G401.6 (cell line): Measurements from ENCODE around the gene PLEKHM3.
A peak's percentile ranks its signal among the peaks of the same experiment; 100 is the strongest.
"Not testable (repeated sequence)": the region's sequence is repeated elsewhere in the genome, so short reads cannot be mapped to it uniquely, and the experiment has no call there.

ENCODE experiments used
- FAIRE-seq: peaks from 2 replicates; lab custom pipeline; 2012; peaks lifted over from hg19 to GRCh38; lab: Jason Lieb, UNC

PLEKHM3 gene

DNA sequence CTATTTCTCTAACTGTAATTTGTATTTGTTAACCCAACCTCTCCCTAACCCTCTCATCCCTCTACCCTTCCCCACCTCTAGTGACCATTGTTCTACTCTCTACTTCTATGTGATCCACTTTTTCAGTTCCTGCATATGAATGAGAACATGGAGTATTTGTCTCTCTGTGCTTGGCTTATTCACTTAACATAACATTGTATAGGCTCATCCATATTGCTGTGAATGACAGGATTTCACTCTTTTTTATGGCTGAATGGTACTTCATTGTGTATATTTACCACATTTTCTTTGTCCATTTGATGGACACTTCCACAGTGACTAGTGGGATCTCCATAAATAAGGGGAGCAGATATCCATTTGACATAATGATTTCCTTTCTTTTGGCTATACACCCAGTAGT, 103.7 kb downstream of the PLEKHM3 start:
- FAIRE-seq: no peak

DNA sequence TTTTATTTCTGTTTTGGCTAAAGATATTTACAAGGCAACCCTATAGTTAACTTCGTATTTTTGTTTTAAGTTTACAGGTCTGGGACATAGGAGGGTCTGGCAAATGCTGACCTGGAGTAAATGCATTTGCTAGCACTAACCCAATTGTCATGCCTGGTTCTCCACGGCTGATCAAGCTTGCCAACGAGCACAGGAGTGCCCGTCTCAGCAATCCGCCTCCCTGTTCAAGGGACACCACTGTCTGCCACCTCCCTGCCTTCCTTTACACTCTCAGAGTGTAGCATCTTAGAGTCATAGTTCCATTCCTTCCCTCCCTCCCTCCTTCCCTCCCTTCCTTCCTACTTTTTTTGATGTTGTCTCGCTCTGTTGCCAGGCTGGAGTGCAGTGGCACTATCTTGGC, 104.6 kb downstream of the PLEKHM3 start:
- FAIRE-seq: no peak

DNA sequence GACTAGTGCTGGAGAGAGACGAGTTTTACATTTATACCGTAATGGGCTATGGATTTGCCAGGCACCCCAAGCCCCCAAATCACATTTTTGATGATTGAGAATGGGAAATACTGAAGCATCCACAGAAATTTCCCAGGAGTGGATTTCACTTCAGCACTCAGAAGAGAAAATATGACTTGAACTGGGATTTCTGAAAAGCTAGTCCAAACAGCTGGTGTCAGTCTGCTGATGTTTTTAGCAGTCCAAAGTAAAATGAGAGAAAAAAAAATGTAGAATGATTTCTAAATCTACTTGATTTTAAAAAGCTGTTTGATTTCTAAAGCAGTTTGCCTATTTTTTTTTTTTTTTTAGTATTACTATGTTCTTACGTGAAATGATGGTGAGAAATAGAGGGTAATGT, 105.0 kb downstream of the PLEKHM3 start:
- no peak for FAIRE-seq

DNA sequence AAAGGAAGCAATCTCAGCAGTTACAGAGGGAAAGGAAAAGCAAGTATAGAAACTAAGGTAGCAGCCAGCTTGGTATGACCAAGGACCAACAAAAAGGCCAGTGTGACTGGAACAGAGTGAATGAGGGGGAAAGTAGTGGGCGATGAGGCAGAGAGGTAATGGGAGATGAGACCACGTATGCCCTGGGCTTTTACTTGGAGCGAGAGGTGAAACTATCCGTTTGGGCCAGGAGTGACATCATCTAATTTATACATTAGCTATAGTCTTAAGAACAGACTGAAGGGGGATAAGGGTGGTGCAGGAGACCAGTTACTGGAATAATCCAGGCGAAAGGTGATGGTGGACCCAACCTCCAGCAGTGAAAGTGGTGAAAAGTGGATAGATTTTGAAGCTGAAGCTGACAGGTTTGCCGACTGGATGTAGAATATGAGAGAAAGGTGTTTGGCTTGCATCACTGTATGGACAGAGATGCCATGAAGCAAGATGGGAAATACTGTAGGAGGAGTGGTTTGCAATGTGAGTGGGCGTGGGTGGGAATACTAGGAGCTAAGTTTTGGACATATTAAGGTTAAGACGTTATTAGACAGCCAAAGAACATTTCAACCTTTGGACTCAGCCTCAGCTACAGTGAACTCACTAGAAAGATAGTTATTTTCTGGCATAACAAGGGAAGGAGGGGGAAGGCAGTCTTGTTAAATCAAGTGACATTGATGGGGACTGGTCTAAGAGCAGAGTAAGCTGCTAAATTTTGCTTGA, 106.0 kb downstream of the PLEKHM3 start:
- FAIRE-seq: no peak

DNA sequence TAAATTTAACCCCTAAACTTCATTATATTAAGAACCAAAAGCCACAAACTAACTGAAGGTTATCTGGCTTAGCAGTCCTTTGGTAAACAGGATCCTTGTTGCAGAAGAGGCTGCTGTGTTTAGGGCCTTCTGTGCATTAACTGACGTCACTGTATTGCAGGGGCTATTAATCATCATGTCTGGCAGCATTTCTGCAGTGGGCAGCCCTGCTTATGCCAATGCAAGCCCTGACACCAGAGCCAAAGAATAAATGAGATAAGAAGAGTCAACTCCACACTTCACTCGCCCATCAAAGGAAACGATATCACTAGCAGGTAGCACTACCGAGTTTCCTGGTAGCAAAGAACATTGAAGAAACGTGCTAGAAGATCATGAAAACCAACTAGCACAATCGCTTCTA, 110.6 kb downstream of the PLEKHM3 start:
- no peak for FAIRE-seq

DNA sequence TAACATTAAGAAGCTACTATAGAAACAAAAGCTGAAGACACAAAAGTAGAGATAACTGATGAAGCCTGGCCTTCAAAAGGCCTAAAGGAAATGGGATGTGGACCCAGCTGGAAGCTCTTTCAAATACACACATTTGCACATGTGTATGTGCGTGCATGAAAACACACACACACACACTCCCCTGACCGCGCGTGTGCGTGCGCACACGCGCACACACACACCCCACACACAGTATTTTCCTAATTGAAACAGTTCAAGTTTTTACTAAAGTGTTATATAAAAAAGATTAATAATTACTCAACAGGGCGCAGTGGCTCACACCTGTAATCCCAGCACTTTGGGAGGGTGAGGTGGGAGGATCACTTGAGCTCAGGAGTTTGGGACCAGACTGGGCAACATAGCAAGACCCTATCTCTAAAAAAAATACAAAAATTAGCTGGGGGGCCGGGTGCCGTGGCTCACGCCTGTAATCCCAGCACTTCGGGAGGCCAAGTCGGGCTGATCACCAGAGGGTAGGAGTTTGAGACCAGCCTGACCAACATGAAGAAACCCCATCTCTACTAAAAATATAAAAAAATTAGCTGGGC, 111.5 kb downstream of the PLEKHM3 start:
- no peak for FAIRE-seq

DNA sequence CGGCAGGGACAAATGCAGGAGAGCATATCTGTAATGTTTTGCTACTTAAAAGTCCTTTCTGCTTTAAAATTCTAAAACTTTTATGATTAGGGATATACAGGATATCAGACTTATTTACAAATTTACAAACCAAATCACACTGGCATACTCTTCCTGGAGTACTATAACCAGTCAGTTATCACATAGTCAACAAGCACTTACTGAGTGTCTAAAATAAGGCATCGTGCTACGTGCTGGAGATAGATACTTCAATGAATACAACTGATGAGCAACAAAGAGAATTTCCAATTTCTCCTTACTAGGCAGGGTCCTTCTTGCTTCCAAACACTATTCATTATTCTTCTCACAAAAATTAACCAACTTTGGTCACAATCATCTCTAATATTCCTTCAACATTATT, 113.5 kb downstream of the PLEKHM3 start:
- FAIRE-seq: no peak

DNA sequence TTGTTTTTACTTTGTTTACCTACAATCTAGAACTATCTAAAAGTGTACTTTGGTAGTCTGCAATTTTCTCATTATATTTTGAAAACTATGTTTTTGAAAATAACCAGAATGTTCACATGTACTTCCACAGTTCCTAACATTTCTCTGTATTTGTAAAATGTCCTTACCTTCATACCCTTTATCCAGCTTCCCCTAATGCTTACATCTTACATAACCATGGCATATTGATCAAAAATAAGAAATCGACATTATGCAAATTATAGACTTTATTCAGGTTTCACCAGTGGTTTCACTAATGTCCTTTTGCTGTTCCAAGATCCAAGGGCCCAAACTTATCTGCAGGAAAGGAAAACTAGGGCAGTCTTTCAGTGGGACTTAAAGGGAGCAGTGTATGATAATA, 114.1 kb downstream of the PLEKHM3 start:
- no peak for FAIRE-seq

DNA sequence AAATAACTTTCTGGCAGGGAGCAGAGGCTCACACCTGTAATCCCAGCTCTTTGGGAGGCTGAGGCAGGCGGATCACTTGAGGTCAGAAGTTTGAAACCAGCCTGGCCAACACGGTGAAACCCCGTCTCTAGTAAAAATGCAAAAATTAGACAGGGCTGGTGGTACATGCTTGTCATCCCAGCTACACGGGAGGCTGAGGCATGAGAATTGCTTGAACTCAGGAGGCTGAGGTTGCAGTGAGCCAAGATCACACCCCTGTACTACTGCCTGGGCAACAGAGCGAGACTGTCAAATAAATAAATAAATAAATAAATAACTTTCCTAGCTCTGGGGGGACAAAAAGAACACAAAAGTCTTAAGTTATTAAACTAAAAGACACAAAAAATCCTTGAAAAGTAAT, 118.8 kb downstream of the PLEKHM3 start:
- FAIRE-seq: not testable (repeated sequence)

DNA sequence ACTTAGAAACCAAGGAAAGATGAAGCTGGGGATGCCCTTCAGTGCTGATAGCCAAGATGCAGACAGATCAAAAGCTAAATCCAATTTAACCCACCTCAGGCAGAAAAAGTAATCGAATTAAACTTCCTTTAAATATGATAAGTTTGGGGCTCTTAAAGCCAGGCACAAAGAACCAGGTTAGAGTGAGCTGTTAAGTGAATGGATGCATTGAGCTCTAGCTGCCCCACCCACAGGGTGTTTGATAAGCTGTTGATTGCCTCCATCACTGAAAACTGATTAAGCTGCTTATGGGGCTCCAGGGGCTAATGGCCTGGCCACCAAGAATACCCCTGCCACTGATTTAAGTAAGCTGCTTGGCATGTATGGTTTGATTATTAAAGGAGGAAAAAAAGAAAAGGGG, 119.8 kb downstream of the PLEKHM3 start:
- FAIRE-seq: no peak

DNA sequence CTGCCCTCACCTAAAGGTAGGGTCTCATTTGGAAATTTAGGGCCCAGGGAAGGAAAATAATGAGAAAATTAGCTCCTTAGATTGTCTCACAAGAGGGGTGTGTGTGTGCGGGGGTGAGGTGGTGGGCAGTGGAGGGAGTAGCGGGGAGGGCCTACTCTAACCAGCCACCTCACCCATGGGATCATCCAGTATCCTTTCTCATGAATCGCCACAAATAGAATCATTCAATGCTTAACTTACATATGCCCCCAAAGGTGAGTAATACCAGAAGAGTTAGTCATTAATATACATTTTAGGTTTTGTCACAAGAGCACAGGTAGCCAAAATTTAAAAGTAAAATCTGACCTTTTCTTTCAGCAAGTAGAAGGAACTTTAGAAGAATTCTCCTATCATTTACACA, 122.1 kb downstream of the PLEKHM3 start:
- FAIRE-seq: no peak

DNA sequence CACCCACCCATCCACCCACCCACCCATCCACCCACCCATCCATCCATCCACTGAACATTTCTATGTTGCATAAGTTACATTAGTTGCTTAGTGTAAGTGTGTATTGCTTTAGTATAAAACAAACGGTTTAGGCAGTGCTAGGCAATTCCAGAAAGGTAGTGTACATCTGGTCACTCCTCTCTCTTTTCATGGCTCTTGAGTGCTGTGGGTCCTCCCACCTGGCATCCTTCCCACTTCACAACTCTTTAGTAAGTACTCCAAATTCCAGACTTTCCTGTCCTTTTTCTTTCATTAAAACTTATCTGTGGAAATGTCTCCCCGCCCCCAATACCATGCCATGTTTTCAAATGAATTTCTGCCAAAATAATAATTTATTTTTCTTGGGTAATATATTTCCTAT, 122.5 kb downstream of the PLEKHM3 start:
- no peak for FAIRE-seq

DNA sequence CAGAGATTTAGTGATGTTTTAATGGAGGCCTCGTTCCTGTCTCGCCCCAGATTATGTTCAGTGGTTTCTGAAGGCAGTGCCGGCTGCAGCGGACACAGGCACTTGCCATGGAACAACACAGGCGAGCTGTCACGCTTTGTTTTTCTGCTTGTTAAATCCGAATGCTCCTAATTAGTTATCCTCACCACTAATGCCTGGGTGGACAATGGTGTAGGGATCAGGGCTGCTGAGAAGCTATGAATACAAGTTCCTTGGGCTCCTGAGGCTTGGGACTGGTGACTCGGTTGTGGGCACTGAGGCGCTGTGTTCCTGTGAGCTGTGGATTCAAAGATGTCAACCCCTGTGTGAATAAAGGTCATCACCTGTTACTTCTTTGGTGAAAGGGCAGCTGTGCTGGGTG, 123.5 kb downstream of the PLEKHM3 start:
- no peak for FAIRE-seq

DNA sequence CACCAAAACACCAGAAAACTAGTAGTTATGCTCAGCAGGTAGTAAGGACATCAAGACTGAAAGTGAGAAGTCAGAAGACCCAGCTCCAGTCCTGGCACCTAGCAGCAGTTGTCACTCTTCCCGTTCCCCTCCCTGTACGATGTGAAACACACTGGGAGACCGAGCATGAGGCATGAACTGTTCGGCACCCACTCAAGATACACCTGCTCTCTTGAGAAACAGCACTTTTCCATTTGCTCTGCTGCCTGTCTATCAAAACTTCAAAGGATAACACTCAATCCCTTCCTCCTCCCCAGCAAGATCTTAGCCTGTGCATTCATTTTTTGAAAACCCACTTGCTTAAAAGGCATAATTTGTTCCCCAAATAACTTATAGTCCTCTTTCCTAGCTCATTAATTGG, 123.9 kb downstream of the PLEKHM3 start:
- FAIRE-seq: no peak

DNA sequence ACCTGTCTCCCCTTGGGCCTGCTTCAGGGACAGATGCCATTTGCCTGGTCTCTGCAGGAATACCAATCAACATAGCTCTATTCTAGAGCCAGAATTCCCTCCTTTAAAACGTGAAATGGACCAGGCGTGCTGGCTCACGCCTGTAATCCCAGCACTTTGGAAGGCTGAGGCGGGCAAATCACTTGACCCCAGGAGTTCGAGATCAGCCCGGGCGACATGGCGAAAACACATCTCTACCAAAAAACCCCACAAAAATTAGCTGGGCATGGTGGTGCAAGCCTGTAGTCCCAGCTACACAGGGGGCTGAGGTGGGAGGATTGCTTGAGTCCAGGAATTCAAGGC, 127.0 kb downstream of the PLEKHM3 start:
- FAIRE-seq: no peak

DNA sequence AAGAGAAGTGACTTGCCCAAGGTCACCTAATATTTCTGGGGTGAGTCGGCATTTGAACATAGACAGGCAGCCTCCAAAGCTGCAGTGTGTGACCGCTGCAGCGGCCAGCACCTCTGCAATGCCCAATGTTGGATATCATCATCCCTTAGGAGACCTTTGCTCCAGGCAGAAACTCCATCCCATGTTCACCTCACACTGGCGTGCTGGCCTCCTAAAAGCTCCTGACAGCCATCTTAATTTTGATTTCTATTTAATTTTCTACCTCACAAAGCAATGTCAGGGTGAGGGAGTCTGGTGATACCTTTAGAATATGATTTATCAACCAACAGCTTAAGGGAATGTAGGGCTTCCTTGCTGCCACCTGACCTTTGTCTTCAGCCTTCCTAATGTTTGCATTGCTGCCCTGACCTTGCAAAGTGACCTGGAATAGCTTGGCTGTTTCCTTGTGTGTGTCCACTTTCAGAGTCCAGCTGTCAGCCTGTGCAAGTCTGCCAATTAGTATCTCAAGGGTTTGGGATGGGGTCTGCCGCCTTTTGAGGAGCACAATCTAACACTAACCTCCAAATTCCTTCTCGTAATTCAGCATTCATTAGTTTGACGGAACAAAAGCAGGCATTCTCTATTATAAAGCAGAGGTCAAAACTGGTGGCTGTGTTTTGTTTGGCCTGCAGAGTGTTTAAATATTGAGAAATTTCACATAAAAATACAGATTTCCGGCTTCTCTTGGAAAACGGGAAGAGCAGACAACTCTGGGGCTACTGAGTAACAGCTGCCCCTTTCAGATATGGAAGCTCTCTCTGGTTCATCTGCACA, 127.6 kb downstream of the PLEKHM3 start:
- no peak for FAIRE-seq

DNA sequence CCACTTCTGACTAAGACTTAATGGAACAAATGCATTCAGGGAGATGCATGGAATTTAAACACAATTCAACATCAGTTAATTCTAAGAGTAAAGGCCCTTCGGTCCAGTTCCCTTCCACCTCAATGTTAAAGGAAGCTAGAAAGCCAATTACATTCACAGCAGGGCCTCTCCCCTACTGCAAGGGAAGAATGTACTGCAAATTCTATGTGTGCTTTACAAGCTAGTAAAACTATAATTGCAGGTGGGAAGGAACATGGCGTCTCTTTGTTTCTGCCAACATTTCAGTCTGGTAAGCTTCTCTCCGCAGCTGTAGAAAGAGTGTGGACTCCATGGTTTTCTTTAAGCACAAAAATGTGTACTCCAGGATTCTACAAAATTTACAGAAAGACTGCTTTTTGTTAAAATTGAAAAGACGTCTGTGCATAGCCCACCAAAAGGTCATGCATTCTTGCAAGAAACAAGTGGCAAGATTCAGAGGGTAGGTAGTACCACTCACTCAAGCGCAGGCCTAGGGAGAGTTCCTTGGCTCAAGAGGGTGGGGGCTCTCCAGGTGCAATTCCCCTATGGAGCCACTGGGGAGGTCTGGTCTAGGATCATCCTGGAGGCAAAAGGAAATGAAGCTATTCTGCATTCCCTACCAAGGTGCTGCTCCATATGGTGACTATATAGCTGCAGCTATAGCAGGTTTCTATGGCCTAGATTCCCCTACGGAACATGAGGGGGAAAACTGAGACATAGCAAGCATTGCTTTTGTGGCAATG, 128.6 kb downstream of the PLEKHM3 start:
- FAIRE-seq: peak; percentile 99

DNA sequence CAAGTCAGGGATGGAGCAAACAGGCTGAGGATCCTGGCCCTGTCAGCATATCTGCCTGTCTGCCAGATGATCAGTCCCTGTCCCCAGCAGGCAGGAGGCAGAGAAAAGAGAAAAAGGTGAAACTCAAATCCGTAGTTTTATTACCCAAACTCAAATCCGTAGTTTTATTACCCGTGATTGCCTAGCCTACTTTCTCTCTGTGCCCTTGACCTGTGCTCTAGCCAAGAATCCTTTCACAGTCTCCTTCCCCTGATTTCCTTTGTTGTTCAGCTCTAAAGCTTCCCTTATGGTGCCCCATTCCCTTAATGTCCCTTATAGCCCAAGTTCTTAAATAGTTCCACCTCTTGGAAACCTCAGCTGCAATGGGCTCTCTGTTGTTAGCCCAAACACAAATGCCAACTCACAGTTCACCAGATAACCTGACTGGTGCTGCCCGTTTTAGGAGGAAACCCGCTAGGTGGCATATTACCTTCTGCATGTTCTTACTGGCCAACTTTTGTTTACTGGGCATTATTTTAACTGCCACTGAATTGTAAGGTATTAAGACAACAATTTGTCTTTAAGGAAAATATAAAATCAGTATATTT, 130.0 kb downstream of the PLEKHM3 start:
- FAIRE-seq: no peak

DNA sequence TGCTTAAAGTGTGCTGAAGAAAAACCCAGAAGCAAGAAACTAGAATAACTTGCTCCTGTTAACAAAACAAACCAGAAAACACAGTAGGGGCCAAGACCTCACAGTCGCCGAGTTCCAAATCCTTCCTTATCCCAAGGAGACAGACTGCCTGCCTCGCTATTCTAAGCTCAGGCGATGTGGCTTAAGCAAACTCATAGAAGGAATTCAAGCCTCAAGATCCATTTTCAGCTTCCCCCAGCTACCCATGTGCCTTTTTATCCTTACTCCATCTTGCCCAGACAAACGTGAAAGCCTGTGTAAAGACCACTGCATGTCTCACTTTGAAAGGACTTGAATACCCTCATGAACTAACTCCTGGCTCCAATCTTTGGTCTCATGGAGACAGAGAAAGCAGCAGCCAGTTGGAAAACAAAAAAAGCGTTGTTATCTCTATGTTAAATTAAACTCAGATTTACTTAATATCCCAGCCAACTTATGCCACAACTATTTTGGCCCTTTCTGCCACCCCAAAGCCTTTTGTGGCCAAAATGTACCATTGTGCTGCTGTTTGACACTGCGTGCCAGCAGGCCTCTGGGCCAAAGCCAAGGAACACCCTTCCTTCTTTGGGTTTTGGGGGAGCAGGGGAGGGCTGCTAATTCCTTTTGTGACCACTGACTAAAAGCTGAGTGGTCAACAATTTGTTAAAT, 132.5 kb downstream of the PLEKHM3 start:
- peak; percentile 6 for FAIRE-seq

DNA sequence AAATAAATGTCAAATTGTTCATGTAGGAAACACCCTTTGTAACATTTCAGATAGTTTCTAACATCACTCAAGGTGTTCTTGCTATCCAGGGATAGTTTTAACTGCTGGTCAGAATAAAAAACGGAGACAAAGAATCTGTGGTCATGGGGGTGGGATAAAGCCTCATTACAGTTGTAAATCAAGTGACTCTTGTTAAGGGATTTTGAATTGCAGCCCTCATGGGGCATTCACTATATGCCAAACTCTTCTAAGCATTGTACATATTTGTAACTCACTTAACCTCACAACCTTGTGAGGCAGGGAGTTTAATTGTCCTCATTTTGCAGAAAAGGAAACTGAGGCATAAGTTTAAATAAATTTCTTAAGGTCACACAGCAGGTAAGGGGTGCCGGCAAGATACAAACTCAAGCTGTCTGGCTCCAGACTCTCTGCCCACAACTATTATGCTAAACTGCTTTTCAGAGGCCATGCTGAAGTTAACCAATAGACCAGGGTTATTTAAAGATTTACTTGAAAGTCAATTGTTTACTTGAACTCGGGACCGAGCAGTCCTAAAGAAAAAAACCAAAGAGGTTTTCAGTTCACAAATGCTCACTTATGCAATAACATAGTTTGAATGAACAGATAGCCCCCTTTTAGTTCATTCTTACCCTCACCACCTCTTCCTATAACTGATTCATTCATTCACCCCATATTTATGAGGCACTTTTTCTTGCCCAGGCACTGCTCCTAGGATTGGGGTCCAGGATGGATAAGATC, 134.1 kb downstream of the PLEKHM3 start:
- FAIRE-seq: no peak

DNA sequence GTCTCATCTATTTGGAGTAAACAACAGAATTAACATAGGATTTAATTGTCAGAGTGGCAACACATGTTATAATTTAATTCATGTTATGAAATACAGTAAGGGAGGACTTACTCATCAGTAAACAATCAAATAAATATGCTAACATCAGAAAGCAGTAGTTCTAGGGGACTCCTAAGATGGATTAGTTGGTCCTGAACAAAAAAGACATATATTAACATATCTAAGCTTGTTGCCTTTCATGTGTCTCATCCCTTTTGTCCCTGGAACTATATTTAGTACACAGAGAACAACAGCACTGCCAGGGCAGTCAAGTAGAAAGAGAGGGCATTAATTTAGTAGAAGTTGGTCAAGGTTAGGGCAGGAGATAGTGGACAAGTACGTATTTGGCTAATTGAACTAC, 137.8 kb downstream of the PLEKHM3 start:
- FAIRE-seq: no peak
